Measurements from ENCODE around the gene MICALL1.
"Not testable (repeated sequence)": the region's sequence is repeated elsewhere in the genome, so short reads cannot be mapped to it uniquely, and the experiment has no call there.

- TF ChIP-seq CTCF (conservative IDR thresholded peaks at IDR 0.05; ENCODE audit: low read depth, low read length); SMC3 (IDR thresholded peaks at IDR 0.05; ENCODE audit: low read depth, low read length): not testable (repeated sequence)
Observed at GRCh38 chr22:37976022-37976421, 69.9 kb downstream of the MICALL1 start.
